CD4-positive, alpha-beta T cell treated with Interleukin-4 for 4 hours (primary cell): ENCODE data around the gene PPA1.
A peak's percentile ranks its signal among the peaks of the same experiment; 100 is the strongest.
"Not testable (repeated sequence)": the region's sequence is repeated elsewhere in the genome, so short reads cannot be mapped to it uniquely, and the experiment has no call there.

Source experiments
- DNase-seq: peaks from one replicate; pipeline ENCODE4 v3.0.0-alpha.2; 2020

PPA1 gene

DNA sequence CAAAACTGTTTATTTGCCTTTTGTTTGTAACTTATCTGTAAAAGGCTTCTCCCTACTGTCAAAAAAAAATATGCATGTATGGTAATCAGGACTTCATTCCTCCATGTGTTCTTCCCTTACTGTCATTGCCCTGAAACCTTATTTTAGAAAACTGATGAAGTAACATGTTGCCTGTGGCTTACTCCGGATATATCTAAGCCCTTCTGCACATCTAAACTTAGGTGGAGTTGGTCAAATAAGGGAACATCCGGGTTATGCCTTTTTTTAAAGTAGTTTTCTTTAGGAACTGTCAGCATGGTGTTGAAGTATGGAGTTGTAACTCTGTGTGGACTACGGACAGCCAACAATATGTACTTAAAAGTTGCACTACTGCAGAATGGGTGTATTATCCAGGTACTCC lies 69.1 kb downstream of the PPA1 start:
- DNase-seq: no peak

DNA sequence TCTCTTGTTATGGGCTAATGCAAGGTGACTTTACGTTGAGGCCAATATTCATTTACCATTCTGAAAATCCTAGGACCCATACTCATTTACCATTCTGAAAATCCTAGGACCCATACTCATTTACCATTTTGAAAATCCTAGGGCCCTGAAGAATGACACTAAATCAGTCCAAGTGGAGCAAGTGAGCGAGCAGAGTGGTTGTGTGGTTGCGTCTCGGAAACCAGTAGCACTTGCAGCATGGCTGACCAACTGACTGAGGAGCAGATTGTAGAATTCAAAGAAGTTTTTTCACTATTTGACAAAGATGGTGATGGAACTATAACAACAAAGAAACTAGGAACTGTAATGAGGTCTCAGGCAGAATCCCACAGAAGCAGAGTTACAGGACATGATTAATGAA lies 69.8 kb downstream of the PPA1 start:
- no peak for DNase-seq

DNA sequence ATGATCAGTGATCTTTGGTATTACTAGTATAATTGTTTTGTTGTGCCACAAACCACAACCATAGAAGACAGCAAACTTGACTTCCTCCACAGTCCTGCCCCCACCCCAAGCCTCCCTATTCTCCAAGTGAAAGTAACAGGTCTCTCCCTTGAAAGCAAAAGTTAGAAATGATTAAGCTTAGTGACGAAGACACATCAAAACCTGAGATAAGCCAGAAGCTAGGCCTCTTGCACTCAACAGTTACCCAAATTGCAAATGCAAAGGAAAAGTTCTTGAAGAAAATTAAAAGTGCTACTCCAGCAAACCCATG lies 70.4 kb downstream of the PPA1 start:
- DNase-seq: peak; percentile 79

DNA sequence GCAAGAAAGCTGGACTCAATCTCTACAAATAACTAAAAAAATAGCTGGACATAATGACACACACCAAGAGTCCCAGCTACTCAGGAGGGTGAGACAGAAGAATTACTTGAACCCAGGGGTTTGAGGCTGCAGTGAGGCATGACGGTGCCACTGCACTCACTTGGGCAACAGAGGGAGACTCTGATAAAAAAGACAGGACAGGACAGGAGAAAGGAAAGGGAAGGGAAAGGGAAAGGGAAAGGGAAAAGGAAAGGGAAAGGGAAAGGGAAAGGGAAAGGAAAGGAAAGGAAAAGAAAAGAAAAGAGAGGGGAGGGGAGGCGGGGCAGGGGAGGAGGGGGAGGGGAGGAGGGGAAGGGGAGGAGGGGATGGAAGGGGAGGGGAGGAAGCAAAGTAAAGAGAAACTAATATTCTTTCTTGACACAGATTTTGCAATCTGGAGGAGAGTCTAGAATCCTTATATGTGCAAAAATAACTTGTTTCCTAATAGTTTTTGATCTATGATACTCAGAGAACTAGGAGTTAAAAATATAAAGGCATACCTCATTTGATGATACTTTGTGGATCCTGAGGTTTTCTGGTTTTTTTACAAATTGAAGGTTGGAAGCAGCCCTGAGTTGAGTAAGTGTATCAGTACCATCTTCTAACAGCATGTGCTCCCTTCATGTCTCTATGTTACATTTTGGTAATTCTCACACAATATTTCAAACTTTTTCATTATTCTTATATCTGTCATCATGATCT lies 70.9 kb downstream of the PPA1 start:
- no peak for DNase-seq

DNA sequence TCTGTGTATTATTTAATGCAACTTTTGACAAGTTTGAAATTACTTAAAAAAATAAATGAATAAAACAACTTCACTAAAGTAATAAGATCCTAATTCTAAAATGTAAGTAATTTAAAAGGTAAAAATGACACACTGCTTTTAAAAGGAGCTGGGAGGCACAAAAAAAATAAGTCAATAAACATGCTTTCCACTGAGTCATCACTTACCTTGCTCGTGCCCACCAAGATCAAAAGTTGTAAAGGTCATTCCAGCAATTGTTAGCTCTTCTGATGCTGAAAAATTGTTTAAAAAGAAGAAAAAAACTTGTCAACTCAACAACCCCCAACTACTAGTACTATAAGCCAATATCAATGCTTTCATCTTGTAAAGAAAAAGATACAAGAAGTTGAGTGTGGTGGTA lies 72.4 kb downstream of the PPA1 start:
- no peak for DNase-seq

DNA sequence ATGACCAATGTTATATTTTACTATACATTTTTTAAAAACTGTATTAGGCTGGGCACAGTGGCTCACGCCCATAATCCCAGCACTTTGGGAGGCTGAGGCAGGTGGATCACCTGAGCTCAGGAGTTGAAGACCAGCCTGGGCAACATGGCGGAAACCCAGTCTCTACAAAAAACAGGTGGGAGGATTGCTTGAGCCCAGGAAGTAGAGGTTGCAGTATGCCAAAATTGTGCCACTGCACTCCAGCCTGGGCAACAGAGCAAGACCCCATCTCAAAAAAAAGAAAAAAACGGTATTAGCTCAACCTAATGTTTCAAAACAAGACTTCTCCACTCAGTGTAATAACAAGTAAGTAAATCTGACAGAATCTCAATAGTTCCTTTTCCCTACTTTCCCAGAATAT lies 73.9 kb downstream of the PPA1 start:
- not testable (repeated sequence) for DNase-seq

DNA sequence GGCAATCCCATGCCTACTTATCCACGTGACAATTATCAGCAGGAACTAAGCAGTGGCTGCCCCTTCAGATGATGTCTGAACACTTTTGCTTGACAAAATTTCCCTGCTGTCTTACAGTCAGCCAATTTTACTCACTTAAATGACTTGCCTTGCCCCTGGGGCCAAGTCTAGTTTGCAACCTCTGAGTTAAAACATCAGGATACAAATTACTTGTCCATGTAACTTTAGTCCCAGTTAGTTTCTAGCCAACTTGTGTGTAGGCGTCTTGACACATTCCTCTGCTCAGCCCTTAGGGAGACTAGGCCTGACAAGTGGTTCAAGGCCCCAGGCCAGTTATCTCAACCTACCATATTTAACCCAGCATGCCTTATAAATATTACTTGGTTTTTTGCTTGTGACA lies 75.1 kb downstream of the PPA1 start:
- no peak for DNase-seq

DNA sequence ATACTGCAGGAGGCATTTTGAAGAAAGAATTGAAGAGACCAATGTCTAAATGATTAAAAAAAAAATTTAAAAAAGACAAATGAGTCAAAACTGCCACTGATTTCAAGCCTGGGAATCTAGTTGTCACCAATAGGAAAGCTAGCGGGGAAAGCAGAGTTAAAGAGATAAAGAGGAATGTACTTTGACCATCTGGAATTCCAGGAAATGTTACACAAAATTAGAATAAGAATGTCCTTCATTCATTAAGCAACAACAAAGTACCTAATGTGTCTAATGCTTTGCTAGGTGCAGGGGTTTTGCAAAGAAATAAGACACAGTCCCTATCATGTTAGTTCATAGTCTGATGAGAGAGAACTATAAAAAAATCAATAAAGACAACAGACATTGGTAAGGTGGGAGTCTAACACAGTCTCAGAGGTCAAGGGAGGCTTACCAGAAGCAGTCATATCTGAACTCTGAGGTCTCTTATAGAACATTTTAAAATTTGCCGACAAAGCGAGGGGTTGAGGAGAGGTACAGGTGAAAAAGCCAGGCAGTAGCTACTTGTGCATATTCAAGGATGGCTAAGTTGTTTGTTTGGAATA lies 77.9 kb downstream of the PPA1 start:
- no peak for DNase-seq
